GM18511 (cell line): ENCODE results near the gene ZNF467.

Source experiments
- ATAC-seq: cut with Tn5 transposase; IDR thresholded peaks from one replicate; pipeline ENCODE4 v1.9.1; 2021; ENCODE audit warnings: mild to moderate bottlenecking, moderate library complexity; ENCODE audit not compliant: unreplicated experiment

Gene ZNF467

GRCh38 chr7:149808311-149808710, 34.9 kb upstream of the ZNF467 start:
- no peak for ATAC-seq

DNA sequence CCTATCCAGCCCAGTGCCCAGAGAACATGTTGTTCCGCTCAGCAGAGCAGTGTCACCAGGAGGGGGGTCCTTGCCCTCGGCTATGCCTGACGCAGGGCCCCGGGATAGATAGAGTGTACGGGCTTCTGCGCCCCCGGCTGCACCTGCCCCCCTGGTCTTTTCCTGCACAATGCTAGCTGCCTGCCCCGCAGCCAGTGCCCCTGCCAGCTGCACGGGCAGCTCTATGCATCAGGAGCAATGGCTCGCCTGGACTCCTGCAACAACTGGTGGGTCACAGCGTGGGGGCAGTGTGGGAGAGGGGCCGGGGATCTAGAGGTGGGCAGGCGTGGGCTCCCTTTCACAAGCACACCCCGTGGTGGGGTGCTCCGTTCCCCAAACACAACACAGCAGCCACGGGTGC, 33.3 kb upstream of the ZNF467 start:
- no peak for ATAC-seq

- no peak for ATAC-seq
Observed at GRCh38 chr7:149804106-149804505, 30.7 kb upstream of the ZNF467 start.

- ATAC-seq: no peak
Observed at GRCh38 chr7:149803551-149804074, 30.2 kb upstream of the ZNF467 start.

- no peak for ATAC-seq
Observed at GRCh38 chr7:149802966-149803365, 29.6 kb upstream of the ZNF467 start.

DNA sequence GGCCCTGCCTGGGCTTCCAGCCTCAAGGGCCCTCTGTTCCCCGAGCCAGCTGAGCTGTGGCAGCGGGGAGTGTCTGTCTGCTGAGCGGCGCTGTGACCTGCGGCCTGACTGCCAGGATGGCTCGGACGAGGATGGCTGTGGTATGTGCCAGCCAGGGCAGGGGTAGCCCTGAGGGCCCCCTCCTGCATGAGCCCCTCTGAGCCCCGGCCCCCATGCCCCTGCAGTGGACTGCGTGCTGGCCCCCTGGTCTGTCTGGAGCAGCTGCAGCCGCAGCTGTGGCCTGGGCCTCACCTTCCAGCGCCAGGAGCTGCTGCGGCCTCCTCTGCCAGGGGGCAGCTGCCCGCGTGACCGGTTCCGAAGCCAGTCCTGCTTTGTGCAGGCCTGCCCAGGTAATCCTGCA, 28.4 kb upstream of the ZNF467 start:
- no peak for ATAC-seq

GRCh38 chr7:149801002-149801566, 27.7 kb upstream of the ZNF467 start:
- no peak for ATAC-seq

DNA sequence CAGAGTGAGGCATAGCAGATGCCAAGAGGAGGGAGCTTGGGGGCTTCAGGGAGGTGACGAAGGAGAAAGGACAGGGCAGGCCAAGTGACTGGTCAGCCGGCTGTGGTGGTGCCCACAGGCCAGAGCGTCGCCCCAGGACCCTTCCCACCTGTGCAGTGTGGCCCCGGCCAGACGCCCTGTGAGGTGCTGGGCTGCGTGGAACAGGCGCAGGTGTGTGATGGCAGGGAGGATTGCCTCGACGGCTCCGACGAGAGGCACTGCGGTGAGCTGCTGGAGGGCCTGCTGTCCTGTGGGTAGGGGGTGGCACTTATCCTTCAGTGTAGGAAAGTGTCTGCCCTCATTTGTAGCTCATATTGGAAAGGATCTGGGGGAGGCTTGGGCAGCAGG, 26.8 kb upstream of the ZNF467 start:
- ATAC-seq: no peak

GRCh38 chr7:149799397-149800168, 26.2 kb upstream of the ZNF467 start:
- no peak for ATAC-seq

GRCh38 chr7:149797771-149798170, 24.4 kb upstream of the ZNF467 start:
- ATAC-seq: no peak

DNA sequence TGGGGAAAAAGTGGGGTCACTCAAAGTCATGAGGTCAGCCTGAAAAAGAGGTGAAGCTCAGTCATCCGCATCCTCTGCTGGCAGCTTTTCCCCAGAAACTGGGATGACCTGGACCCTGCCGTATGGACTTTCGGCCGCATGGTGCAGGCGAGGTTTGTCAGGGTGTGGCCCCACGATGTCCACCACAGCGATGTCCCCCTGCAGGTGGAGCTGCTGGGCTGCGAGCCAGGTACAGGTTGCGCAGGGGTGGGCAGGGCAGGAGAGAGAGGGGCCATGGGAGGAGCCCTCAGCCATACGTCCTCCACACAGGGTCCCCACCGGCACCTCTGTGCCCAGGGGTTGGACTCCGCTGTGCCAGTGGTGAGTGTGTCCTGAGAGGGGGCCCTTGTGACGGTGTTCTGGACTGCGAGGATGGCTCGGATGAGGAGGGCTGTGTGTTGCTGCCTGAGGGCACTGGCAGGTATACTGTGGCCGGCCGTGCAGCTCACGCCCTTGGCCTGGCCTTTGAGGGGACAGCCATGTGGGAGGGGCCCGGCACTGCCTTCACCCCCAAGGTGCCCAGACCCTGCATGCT, 23.0 kb upstream of the ZNF467 start:
- ATAC-seq: no peak

GRCh38 chr7:149795126-149795525, 21.7 kb upstream of the ZNF467 start:
- ATAC-seq: no peak

GRCh38 chr7:149794661-149795060, 21.3 kb upstream of the ZNF467 start:
- no peak for ATAC-seq

DNA sequence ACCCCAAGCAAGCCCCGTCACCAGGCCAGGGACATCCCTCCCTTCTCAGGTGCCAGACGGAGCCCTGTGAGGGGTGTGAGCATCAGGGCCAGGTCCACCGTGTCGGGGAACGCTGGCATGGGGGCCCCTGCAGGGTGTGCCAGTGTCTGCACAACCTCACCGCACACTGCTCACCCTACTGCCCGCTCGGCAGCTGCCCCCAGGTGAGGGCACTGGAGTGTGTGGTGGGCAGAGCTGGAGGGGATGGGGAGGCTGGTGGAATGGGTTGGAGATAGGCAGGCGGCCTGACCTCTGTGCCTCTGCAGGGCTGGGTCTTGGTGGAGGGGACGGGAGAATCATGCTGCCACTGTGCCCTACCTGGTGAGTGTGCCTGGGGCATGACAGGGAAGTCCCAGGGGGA, 19.9 kb upstream of the ZNF467 start:
- no peak for ATAC-seq

DNA sequence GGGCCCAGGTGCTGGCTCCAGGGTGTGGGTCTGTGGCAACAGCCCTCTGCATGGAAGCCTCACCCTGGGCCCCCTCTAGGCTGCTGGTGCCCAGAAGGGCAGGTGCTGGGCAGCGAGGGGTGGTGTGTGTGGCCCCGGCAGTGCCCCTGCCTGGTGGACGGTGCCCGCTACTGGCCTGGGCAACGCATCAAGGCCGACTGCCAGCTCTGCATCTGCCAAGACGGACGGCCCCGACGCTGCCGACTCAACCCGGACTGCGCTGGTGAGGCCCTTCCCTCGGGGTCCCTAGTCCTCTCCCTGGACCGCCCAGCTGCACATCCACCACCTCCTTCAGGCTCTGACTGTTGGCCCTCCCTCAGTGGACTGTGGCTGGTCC, 18.8 kb upstream of the ZNF467 start:
- no peak for ATAC-seq

GRCh38 chr7:149791411-149792219, 18.2 kb upstream of the ZNF467 start:
- no peak for ATAC-seq

DNA sequence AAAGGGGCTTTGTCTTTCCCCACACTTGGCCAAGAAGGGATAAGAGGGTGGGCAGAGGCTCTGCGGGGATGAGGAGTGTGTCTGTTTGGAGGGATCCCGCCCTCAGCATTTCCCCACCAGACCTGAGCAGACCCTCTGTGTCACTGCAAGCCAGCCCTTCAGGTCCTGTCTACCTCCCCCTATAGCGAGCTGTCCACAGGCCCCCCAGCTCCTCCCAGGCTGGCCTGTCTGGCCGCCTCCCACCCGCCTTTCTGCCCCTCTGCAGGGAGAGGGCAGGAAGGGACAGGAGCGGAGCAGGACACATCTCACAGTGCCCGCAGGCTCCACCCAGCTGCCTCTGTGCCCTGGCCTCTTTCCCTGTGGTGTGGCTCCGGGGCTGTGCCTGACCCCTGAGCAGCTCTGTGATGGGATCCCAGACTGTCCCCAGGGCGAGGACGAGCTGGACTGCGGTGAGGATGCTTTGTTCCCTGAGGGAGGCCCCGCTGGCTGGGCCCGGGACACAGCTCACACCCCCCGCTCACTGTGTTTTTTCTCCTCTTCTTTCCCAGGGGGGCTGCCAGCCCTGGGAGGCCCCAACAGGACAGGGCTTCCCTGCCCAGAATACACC, 17.5 kb upstream of the ZNF467 start:
- ATAC-seq: no peak

GRCh38 chr7:149790146-149790548, 16.8 kb upstream of the ZNF467 start:
- ATAC-seq: no peak

GRCh38 chr7:149789101-149789500, 15.7 kb upstream of the ZNF467 start:
- ATAC-seq: no peak

GRCh38 chr7:149788300-149788851, 15.0 kb upstream of the ZNF467 start:
- ATAC-seq: no peak
